OCI-LY3 (cell line): ENCODE measurements around the gene DNAH17.

Source experiments
- H2AFZ ChIP-seq: fragments of 200-600, 300-600 bp; shearing (Covaris generic); 2 replicates; pipeline ENCODE4 v1.6.0; 2014; ENCODE audit warnings: antibody characterized with exemption, low read depth, low read length
- H3K27ac ChIP-seq: fragments of 200-600, 300-600 bp; sonication (generic); 2 replicates; pipeline ENCODE4 v1.5.1; 2014; ENCODE audit warnings: mild to moderate bottlenecking, low read length, moderate library complexity, mixed read lengths
- H3K27me3 ChIP-seq: fragments of 200-600, 300-600 bp; sonication (generic); 2 replicates; pipeline ENCODE4 v1.6.1; 2014; ENCODE audit warnings: low read depth, low read length, mixed read lengths
- H3K36me3 ChIP-seq: fragments of 200-600, 300-600 bp; sonication (generic); replicated peaks from 2 replicates; pipeline ENCODE3; 2014; ENCODE audit warnings: low read depth, low read length, mixed read lengths
- H3K4me1 ChIP-seq: fragments of 300-600, 200-600 bp; sonication (generic); 2 replicates; pipeline ENCODE4 v1.6.1; 2014; ENCODE audit warnings: low read length, mixed read lengths
- H3K4me2 ChIP-seq: fragments of 200-600, 300-600 bp; sonication (generic); 2 replicates; pipeline ENCODE4 v1.6.1; 2014; ENCODE audit warnings: low read length, mixed read lengths
- H3K4me3 ChIP-seq: fragments of 300-600, 200-600 bp; sonication (generic); 2 replicates; pipeline ENCODE4 v1.5.1; 2014; ENCODE audit warnings: antibody characterized with exemption, mild to moderate bottlenecking, low read length, moderate library complexity
- H3K79me2 ChIP-seq: fragments of 300-600, 200-600 bp; shearing (Covaris generic); 2 replicates; pipeline ENCODE4 v1.6.1; 2014; ENCODE audit warnings: mild to moderate bottlenecking, low read length, mixed read lengths
- H3K9ac ChIP-seq: fragments of 300-600, 200-600 bp; shearing (Covaris generic); 2 replicates; pipeline ENCODE4 v1.6.0; 2014; ENCODE audit warnings: mild to moderate bottlenecking, low read length, moderate library complexity
- H3K9me3 ChIP-seq: fragments of 200-600, 300-600 bp; shearing (Covaris generic); 2 replicates; pipeline ENCODE4 v1.6.1; 2014; ENCODE audit warnings: low read length, mixed read lengths; ENCODE audit not compliant: insufficient read depth
- H4K20me1 ChIP-seq: fragments of 200-600, 300-600 bp; sonication (generic); 2 replicates; pipeline ENCODE4 v1.6.1; 2016; ENCODE audit warnings: low read length, mixed read lengths; ENCODE audit not compliant: insufficient read depth
- EZH2phosphoT487 ChIP-seq: fragments of 200-600 bp; shearing (Covaris generic); IDR thresholded peaks from 2 replicates; pipeline ENCODE4 v1.6.1; 2018; ENCODE audit warnings: antibody characterized with exemption, mixed run types, low read depth
- TF ChIP-seq, protein P1 (sequence below): fragments of 200-600, 300-600 bp; sonication (generic); IDR thresholded peaks from 2 replicates; pipeline ENCODE4 v1.5.1; 2014; ENCODE audit warnings: antibody characterized with exemption, low read length, low read depth

DNAH17 gene

DNA sequence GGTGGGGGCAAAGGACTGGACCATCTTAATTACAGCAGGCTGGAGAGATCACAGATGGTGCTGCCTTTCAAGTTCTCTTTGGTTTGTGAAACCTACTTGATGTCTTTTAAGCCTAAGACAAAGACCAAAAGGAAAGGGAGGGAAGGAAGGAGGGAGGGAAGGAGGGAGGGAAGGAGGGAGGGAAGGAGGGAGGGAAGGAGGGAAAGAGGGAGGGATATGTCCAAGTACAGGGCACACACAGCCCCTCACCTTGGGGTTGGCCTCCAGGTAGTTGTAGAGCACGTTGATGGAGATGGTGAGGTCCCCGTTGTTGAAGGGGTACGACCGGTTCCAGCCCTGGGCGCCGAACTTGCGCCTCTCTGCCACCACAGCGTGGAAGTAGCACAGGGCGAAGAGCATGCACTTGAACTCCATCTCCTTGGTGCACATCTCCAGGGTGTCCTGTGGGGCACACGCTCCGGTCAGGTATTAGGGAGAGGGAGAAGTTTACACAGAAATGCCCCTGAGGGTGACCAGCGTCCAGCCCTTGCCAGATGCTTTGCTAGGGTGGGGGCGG, 143.3 kb downstream of the DNAH17 start:
- no peaks in the 10 kb centered on the region for H3K4me1 ChIP-seq
- TF ChIP-seq, protein P1, sequence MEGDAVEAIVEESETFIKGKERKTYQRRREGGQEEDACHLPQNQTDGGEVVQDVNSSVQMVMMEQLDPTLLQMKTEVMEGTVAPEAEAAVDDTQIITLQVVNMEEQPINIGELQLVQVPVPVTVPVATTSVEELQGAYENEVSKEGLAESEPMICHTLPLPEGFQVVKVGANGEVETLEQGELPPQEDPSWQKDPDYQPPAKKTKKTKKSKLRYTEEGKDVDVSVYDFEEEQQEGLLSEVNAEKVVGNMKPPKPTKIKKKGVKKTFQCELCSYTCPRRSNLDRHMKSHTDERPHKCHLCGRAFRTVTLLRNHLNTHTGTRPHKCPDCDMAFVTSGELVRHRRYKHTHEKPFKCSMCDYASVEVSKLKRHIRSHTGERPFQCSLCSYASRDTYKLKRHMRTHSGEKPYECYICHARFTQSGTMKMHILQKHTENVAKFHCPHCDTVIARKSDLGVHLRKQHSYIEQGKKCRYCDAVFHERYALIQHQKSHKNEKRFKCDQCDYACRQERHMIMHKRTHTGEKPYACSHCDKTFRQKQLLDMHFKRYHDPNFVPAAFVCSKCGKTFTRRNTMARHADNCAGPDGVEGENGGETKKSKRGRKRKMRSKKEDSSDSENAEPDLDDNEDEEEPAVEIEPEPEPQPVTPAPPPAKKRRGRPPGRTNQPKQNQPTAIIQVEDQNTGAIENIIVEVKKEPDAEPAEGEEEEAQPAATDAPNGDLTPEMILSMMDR, result no peak
- TF ChIP-seq EZH2phosphoT487, result no peak
- peaks cover 6% of the 10 kb centered on the region for H3K36me3 ChIP-seq

DNA sequence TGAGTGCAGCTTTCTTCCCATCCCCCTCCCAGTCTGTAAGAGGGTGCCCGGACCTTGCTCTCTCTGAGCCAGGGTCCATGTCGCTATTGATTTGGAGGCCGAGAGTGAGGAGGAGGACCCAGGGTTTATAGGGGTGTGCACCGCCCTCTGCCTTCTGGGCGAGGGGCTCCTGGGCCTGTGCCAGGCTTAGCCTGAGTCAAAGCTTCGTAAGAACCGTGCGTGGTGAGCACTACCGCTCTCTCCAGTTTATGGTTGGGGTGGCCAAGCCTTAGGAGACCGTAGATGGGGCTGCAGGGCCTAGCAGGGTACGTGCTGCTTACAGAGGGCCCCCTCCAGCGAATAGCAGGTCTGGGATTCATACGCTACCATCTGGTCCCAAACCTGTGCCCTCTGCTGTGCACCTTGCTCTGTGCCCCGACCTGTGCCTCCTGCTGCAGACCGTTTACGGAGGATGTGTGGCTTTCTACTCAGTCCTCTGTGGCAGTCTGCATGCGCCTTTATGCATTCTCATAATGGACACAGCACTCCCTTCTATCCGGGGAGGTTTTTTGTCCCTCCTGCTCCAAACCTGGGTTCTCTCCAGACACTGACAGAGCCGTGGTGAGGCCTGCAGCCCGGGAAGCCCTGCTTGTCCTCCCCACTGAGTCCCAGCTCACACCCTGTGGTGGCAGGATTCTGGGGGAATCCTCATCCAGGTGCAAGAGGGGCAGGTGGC, 144.0 kb downstream of the DNAH17 start:
- H4K20me1 ChIP-seq, result no peaks in the 10 kb centered on the region

More for the DNA sequence above, 143.3 kb downstream of the DNAH17 start:
- Histone ChIP-seq H3K4me3 (no peak overlapping the region), H4K20me1 (no peaks in the 10 kb centered on the region), H2AFZ (no peak overlapping the region), H3K27ac (no peak overlapping the region), H3K79me2 (no peaks in the 10 kb centered on the region), H3K27me3 (peaks cover 4% of the 10 kb centered on the region; the same call in 1 of the 2 replicates), H3K4me2 (no peak overlapping the region), H3K9me3 (no peaks in the 10 kb centered on the region), H3K9ac (no peak overlapping the region)

DNA sequence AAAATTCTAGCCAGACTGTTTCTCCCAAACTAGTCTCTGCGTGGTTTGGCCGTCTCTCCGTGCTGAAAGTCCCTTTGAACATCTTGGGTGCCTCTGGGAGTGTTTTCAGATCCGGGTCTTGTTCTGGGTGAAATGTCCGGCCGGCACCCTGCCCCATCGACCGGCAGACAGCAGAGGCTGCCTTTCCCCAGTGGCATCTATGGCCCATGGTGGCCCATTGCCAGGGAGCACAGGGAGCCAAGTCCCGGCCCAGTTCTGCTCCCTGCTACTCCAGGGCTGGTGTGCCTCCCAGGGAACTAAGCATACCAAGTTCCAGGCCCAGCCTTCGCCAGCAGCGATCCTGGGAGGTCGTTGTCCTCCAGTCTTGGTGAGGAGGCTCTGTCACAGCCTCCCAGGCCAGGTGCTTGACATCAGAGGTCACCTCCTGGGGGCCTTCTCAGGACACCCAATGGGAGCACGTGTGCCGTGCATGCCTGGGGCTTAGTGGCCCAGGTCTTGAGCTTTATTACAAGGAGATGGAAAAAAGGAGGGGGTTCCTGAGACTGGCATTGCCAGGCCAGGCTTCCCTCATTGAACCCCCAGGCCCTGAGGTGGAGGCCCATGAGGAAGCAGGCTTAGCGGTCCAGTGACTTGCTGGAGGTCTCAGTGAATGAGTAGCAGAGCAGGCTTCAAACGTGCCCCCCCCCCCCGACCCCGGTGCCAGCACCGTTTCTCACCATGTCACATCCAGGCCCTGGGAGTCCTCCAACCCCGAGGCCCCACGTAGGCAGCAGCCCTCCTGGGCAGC, 144.8 kb downstream of the DNAH17 start:
- Histone ChIP-seq H4K20me1 (no peaks in the 10 kb centered on the region), H3K36me3 (peaks cover 10% of the 10 kb centered on the region), H3K79me2 (no peaks in the 10 kb centered on the region), H3K9me3 (no peaks in the 10 kb centered on the region), H2AFZ (no peak overlapping the region), H3K27ac (no peak overlapping the region), H3K9ac (no peak overlapping the region), H3K4me2 (no peak overlapping the region), H3K27me3 (peaks cover 4% of the 10 kb centered on the region; the same call in 1 of the 2 replicates), H3K4me3 (no peak overlapping the region), H3K4me1 (no peaks in the 10 kb centered on the region)
- TF ChIP-seq, protein P1, result no peak
- TF ChIP-seq EZH2phosphoT487, result no peak

More for the DNA sequence above, 144.0 kb downstream of the DNAH17 start:
- no peak overlapping the region for H3K4me3 ChIP-seq
- no peaks in the 10 kb centered on the region for H3K4me1 ChIP-seq
- no peaks in the 10 kb centered on the region for H3K79me2 ChIP-seq
- TF ChIP-seq EZH2phosphoT487, result no peak
- no peak overlapping the region for H3K9ac ChIP-seq
- no peak overlapping the region for H3K27ac ChIP-seq
- peaks cover 4% of the 10 kb centered on the region; the same call in 1 of the 2 replicates for H3K27me3 ChIP-seq
- H2AFZ ChIP-seq, result no peak overlapping the region
- no peak overlapping the region for H3K4me2 ChIP-seq
- peaks cover 9% of the 10 kb centered on the region for H3K36me3 ChIP-seq
- no peaks in the 10 kb centered on the region for H3K9me3 ChIP-seq

DNA sequence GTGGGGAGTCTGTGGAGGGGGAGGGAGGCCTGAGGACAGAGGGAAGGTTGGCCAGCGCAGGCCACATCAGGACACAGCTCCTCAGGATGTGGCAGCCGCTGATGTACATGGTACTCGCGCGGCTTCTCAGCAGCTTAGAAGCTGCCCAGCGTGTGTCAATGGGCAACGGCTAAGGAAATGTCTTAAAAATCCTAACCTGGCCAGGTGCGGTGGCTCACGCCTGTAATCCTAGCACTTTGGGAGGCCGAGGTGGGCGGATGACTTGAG, 145.6 kb downstream of the DNAH17 start:
- TF ChIP-seq, protein P1, result no peak
- no peak for TF ChIP-seq EZH2phosphoT487
- H3K79me2 ChIP-seq, result no peaks in the 10 kb centered on the region
- no peak overlapping the region for H3K4me3 ChIP-seq
- no peak overlapping the region for H2AFZ ChIP-seq
- H3K27ac ChIP-seq, result no peak overlapping the region
- H3K4me1 ChIP-seq, result no peaks in the 10 kb centered on the region
- H3K9ac ChIP-seq, result no peak overlapping the region
- no peak overlapping the region for H3K4me2 ChIP-seq
- H3K36me3 ChIP-seq, result peaks cover 13% of the 10 kb centered on the region
- no peaks in the 10 kb centered on the region for H3K9me3 ChIP-seq
- H3K27me3 ChIP-seq, result no peaks in the 10 kb centered on the region
- no peaks in the 10 kb centered on the region for H4K20me1 ChIP-seq
